Duodenal mucosa (tissue), 2 donors: Measurements from ENCODE around the gene ETS2.
A peak's percentile ranks its signal among the peaks of the same experiment; 100 is the strongest.

Experiments used
- H3K27ac ChIP-seq: one replicate; pipeline ENCODE4 v1.7.0; 2013; ENCODE audit warnings: low read depth, low read length
- H3K27me3 ChIP-seq, 2 donors: one replicate each; pipeline ENCODE4 v1.7.0; 2013; ENCODE audit warnings: low read length in 2 of 2, control low read depth in 1 of 2; ENCODE audit not compliant: insufficient read depth in 2 of 2, control insufficient read depth in 1 of 2
- H3K36me3 ChIP-seq, 2 donors: one replicate each; pipeline ENCODE4 v1.7.0; 2013; ENCODE audit warnings: low read length in 2 of 2, control low read depth in 1 of 2; ENCODE audit not compliant: insufficient read depth in 2 of 2, control insufficient read depth in 1 of 2
- H3K4me1 ChIP-seq, 2 donors: one replicate each; pipeline ENCODE4 v1.7.0; 2013; ENCODE audit warnings: low read length in 2 of 2, control low read depth in 1 of 2; ENCODE audit not compliant: insufficient read depth in 2 of 2, control insufficient read depth in 1 of 2
- H3K4me3 ChIP-seq, 2 donors: one replicate each; pipeline ENCODE4 v1.7.0; 2013; ENCODE audit warnings: low read length in 2 of 2, low read depth in 1 of 2
- H3K9ac ChIP-seq, 2 donors: one replicate each; pipeline ENCODE4 v1.7.0; 2013; ENCODE audit warnings: low read length in 2 of 2, low read depth in 1 of 2
- H3K9me3 ChIP-seq, 2 donors: one replicate each; pipeline ENCODE4 v1.7.0; 2013; ENCODE audit warnings: low read length in 2 of 2, control low read depth in 1 of 2; ENCODE audit not compliant: control insufficient read depth in 1 of 2

Gene ETS2

DNA sequence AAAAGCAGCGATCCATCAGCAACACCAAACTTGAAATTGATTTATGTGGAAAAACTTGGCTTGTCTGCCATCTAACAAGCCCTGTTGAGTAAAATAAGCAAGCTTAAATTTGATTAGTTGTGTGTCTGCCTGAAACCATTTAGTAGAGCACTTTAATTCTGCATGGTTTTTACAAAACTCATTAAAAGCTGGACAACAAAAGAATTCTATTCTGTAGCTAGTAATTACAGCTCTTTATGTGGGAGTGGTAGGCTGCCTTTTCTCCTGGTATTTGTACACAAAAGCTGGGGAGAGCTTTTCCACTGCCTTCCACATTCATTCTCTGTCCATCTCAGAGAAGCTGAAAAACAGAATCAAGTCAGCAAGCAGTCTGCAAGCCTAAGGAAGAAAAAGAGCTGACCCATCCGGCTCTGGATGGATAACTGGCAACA lies 1.7 kb downstream of the ETS2 start:
- peaks cover 23 to 28% of the 10 kb centered on the region in 2 donors for H3K36me3 ChIP-seq
- H3K27me3 ChIP-seq: no peaks in the 10 kb centered on the region
- peak overlapping the region; percentile 95 for H3K9ac ChIP-seq
- peaks cover 46 to 52% of the 10 kb centered on the region in 2 donors for H3K4me1 ChIP-seq
- H3K9me3 ChIP-seq: no peaks in the 10 kb centered on the region
- H3K27ac ChIP-seq: peak overlapping the region; percentile 97
- H3K4me3 ChIP-seq: peak overlapping the region; percentile 79 to 90

DNA sequence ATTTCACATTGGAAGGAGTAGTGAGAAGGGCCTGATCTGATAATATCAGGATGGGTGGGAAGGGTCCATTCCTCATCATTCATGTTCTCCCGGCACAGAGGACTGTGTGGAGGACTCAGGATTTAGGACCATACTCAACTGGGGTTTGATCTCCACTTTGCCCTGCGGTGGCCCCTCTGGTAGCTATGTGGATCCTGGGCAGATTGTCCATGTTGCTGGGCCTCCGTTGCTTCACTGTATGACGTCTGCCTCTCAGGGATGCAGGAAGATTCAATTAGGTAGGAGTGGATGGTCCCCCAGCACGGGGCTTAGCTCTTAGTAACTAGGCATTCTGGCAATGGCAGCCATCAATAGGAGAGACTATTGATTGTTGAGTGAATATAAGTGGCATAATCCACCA lies 2.3 kb downstream of the ETS2 start:
- no peaks in the 10 kb centered on the region for H3K27me3 ChIP-seq
- H3K36me3 ChIP-seq: peaks cover 25 to 33% of the 10 kb centered on the region in 2 donors
- peak overlapping the region; percentile 97 for H3K27ac ChIP-seq
- peak overlapping the region; percentile 95 for H3K9ac ChIP-seq
- H3K4me3 ChIP-seq: peak overlapping the region; percentile 79 to 90
- peaks cover 50 to 52% of the 10 kb centered on the region in 2 donors for H3K4me1 ChIP-seq
- H3K9me3 ChIP-seq: no peaks in the 10 kb centered on the region

DNA sequence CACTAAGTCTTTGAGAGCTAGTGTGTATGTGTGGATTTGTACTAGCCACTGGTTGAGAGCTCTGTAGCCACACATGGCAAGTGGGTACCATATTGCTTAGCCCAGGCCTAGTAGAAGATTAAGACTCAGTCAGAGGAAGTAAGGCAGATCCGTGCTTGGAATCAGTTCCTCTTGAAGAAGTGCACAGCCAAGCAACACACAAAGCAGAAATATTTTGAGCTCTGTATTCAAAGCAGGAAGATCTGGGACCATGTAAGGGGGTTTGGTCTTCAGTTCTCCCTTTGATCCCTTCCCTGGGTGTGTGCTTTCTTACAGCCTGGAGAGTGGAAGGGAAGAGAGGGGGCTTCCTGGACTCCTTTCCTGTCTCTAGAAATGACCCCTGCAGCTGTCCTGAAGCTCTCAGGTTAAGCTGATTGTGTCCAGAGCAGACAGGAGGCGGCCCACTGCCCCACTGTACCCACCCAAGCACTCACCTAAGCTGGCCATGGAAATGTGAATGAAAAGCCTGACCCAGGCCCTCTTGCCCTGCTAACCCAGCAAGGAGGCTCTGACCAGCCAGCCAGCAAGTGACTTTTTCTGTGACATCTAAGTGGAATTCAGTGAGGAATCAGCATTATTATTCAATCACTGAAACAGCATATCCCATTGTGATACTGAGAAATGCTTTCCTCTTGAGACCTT lies 3.6 kb downstream of the ETS2 start:
- no peaks in the 10 kb centered on the region for H3K27me3 ChIP-seq
- no peaks in the 10 kb centered on the region for H3K9me3 ChIP-seq
- H3K27ac ChIP-seq: peak overlapping the region; percentile 79
- H3K4me3 ChIP-seq: peak overlapping the region; percentile 79 to 90
- peaks cover 37 to 45% of the 10 kb centered on the region in 2 donors for H3K36me3 ChIP-seq
- H3K9ac ChIP-seq: peak overlapping the region; percentile 95
- H3K4me1 ChIP-seq: peaks cover 49 to 52% of the 10 kb centered on the region in 2 donors

GRCh38 chr21:38810034-38810825 lies 4.5 kb downstream of the ETS2 start:
- peaks cover 52 to 58% of the 10 kb centered on the region in 2 donors for H3K4me1 ChIP-seq
- H3K36me3 ChIP-seq: peaks cover 46 to 54% of the 10 kb centered on the region in 2 donors
- H3K4me3 ChIP-seq: peak overlapping the region; percentile 79 to 90
- H3K27ac ChIP-seq: peak overlapping the region; percentile 79
- no peaks in the 10 kb centered on the region for H3K9me3 ChIP-seq
- H3K9ac ChIP-seq: peak overlapping the region; percentile 95
- H3K27me3 ChIP-seq: no peaks in the 10 kb centered on the region

- peak overlapping the region; percentile 95 for H3K9ac ChIP-seq
- peaks cover 47 to 55% of the 10 kb centered on the region in 2 donors for H3K36me3 ChIP-seq
- peaks cover 50 to 59% of the 10 kb centered on the region in 2 donors for H3K4me1 ChIP-seq
- no peaks in the 10 kb centered on the region for H3K9me3 ChIP-seq
- peak overlapping the region; percentile 22 to 79 for H3K4me3 ChIP-seq
- no peaks in the 10 kb centered on the region for H3K27me3 ChIP-seq
- H3K27ac ChIP-seq: peak overlapping the region; percentile 79
Measured at GRCh38 chr21:38810826-38811164, 5.1 kb downstream of the ETS2 start.

DNA sequence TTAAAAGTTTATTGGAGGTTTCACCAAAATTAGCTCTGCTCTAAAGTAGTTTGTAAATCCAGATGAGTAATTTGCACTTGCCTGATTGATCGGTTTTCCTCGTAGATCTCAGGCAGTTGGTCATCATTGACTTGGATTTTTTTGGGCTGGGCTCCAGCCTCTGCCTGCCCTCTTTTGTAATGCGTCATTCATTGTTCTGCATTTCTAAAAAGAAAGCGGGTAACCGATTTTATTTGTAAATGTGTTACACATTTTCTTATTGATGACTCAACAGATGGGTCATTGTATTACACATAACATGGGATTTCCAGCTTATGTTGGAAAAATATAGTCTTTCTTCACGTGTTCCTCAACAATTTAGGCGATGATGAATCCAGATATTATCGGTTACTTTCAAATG lies 5.5 kb downstream of the ETS2 start:
- peaks cover 50 to 61% of the 10 kb centered on the region in 2 donors for H3K4me1 ChIP-seq
- H3K9me3 ChIP-seq: no peaks in the 10 kb centered on the region
- peaks cover 49 to 57% of the 10 kb centered on the region in 2 donors for H3K36me3 ChIP-seq
- peak overlapping the region; percentile 79 for H3K27ac ChIP-seq
- no peaks in the 10 kb centered on the region for H3K27me3 ChIP-seq
- H3K9ac ChIP-seq: peak overlapping the region; percentile 95
- peak overlapping the region; percentile 22 to 79 for H3K4me3 ChIP-seq

DNA sequence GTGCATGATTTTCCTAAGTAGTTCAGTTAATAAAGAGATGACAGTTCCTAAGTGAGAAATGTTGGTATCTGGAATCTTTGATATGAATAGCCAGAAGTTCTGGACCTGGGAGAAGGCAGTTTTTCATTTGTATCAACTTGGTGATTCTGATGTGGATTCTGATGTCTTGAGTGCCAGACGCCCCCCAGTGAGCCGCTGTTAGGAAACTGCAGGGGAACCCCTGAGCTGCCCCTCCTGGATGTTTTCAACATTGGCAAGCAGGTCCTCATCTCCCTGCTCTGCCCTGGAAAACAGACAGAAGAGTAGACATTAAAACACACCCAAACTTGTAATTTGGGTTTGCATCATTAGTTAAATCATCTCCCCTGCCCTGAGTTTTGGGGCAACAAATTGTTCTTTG lies 7.4 kb downstream of the ETS2 start:
- peak overlapping the region; percentile 34 for H3K27ac ChIP-seq
- no peaks in the 10 kb centered on the region for H3K27me3 ChIP-seq
- peaks cover 60 to 79% of the 10 kb centered on the region in 2 donors for H3K4me1 ChIP-seq
- peaks cover 60 to 71% of the 10 kb centered on the region in 2 donors for H3K36me3 ChIP-seq
- H3K9me3 ChIP-seq: no peaks in the 10 kb centered on the region
- H3K4me3 ChIP-seq: peak overlapping the region; percentile 34 to 45
- H3K9ac ChIP-seq: peak overlapping the region; percentile 20 to 95

GRCh38 chr21:38813547-38813946 lies 7.8 kb downstream of the ETS2 start:
- H3K9ac ChIP-seq: peak overlapping the region; percentile 20 to 95
- H3K9me3 ChIP-seq: no peaks in the 10 kb centered on the region
- H3K36me3 ChIP-seq: peaks cover 61 to 73% of the 10 kb centered on the region in 2 donors
- no peaks in the 10 kb centered on the region for H3K27me3 ChIP-seq
- peak overlapping the region; percentile 34 to 45 for H3K4me3 ChIP-seq
- H3K27ac ChIP-seq: peak overlapping the region; percentile 34
- H3K4me1 ChIP-seq: peaks cover 64 to 83% of the 10 kb centered on the region in 2 donors

DNA sequence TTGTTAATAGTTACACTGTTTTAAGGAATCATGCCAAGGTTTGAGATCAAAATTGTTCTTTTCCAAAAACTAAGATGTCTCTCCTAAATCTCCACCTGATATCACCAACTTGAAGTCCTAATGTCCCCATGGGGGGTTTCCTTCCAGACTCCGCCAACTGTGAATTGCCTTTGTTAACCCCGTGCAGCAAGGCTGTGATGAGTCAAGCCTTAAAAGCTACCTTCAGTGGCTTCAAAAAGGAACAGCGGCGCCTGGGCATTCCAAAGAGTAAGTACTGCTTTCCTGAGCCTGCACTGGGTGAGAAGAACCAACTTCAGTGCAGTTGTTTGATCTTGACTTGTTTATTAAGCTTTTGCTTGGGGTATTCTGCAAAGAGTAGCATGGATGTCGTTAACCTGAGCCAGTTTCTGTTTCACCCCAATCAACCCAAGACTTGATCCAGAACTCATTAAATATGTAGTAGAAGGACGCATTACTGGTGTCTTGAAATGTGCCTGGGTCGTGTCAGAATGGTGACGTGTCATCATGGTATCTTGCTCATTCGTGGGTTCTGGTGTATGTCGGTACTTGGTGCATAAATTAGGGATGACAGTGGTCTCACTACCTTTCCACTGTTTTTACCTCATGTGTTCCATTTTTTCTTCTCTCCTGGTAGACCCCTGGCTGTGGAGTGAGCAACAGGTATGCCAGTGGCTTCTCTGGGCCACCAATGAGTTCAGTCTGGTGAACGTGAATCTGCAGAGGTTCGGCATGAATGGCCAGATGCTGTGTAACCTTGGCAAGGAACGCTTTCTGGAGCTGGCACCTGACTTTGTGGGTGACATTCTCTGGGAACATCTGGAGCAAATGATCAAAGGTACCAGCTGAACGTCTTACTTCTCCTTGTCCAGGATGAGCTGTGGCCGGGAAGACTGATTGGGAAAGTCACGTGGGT lies 8.7 kb downstream of the ETS2 start:
- no peak overlapping the region for H3K4me3 ChIP-seq
- peak overlapping the region; percentile 52 for H3K27ac ChIP-seq
- H3K27me3 ChIP-seq: no peaks in the 10 kb centered on the region
- H3K9me3 ChIP-seq: no peaks in the 10 kb centered on the region
- peak overlapping the region; percentile 36 for H3K9ac ChIP-seq
- H3K36me3 ChIP-seq: peaks cover 66 to 78% of the 10 kb centered on the region in 2 donors
- peaks cover 67 to 87% of the 10 kb centered on the region in 2 donors for H3K4me1 ChIP-seq
